Activated T-helper 1 cell treated with anti-CD3 and anti-CD28 coated beads, Interleukin-2, amount 50 U/mL, for 16 hours (primary cell): ENCODE data around the gene TRIM49C.
"Not testable (repeated sequence)": the region's sequence is repeated elsewhere in the genome, so short reads cannot be mapped to it uniquely, and the experiment has no call there.

Source experiments
- DNase-seq, 2 donors: peaks; one replicate each; pipeline ENCODE4 v3.0.0-alpha.2; 2020; ENCODE audit warnings: low read depth in 1 of 2, low spot score in 1 of 2

TRIM49C gene, protein sequence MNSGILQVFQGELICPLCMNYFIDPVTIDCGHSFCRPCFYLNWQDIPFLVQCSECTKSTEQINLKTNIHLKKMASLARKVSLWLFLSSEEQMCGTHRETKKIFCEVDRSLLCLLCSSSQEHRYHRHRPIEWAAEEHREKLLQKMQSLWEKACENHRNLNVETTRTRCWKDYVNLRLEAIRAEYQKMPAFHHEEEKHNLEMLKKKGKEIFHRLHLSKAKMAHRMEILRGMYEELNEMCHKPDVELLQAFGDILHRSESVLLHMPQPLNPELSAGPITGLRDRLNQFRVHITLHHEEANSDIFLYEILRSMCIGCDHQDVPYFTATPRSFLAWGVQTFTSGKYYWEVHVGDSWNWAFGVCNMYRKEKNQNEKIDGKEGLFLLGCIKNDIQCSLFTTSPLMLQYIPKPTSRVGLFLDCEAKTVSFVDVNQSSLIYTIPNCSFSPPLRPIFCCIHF

DNA sequence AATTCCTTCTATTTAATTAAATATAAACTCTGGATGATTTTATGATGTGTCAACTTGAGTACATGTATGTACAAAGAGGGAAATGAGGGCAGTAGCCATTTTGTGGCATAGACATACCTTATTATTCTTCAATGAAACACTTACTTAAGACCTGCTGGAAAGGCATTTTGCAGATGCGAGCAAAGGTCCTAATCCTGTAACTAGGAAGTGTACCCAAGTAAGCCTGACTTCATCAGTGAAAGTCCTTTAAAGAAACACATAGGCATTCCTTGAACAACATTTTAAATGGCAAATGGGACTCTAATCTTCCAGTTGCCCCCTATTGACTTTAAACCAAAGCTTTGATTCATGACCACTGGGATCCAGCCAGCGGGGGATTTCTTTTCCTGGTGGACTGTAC lies at the start of gene TRIM49C:
Gene TRIM49C (plus strand): TSS at position 301 of the 400 bp plus-strand sequence. CDS start 4,106 bp downstream, outside the sequence.
- not testable (repeated sequence) for DNase-seq

DNA sequence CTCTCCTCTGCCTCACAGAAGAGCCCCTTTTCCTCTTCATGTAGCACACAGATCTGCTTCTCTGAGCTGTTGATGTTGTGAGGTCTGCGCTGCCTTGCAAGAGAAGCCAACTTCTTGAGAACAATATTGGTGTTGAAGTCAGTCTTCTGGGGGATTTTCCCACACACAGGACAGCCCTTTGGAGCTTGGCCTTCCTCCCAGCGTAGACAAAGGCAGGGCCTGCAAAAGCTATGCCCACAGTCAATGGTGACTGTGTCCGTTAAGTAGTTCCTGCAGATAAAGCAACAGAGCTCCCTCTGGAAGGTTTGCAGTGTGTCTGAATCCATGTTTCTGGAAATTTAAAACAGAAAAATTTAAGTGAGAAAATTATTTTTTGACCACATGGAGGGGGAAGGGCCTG lies 6.7 kb upstream of the TRIM49C start:
- not testable (repeated sequence) for DNase-seq

DNA sequence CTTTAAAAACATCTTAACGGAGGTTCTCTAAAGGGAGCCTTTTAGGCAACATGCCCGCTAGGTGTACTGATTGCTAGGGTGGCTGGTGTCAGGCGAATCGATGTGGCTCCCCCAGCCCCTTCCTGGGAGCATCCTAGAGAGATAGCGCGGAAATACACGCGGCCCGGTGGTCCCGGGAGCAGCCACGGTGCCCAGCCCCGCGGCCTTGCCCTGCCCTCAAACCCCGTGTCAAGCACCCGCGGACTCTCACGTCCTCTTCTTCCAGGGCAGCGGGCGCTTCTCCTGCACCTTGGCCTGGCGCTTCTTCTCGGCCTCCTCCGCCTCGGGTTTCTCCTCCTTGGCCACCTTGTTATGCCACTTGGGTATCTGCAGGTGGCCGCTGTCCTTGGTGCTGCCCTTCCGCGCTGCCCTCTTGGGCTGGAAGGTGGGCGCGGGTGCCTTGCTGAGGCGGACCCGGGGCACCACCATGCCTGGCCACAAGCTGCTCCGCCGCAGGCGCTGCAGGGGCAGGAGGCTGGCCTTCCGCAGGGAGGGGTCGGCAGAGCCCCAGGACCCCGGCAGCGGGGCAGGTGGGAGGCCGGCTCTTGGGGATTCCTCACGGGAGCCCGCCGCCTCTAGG lies 20.8 kb downstream of the TRIM49C start:
- DNase-seq = not testable (repeated sequence)

DNA sequence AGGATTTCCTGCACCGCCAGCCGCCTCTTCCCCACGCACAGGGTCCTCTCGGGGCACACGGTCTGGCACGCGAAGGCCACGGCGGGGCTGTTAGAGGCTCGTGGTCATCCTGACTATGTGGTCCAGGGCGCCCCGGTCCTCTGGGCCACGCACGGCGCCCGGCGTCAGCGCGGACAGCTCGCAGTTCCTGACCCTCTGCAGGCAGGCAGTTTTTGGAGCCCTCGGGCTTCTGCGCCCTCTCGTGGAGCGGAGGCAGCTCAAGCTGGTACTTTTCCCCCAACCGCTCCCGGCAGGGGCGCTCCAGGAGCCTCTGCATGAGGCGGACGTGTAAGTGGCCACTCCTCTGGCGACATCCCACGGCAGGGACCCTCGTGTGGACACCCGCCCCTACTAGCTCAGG lies 21.4 kb downstream of the TRIM49C start:
- DNase-seq = not testable (repeated sequence)

DNA sequence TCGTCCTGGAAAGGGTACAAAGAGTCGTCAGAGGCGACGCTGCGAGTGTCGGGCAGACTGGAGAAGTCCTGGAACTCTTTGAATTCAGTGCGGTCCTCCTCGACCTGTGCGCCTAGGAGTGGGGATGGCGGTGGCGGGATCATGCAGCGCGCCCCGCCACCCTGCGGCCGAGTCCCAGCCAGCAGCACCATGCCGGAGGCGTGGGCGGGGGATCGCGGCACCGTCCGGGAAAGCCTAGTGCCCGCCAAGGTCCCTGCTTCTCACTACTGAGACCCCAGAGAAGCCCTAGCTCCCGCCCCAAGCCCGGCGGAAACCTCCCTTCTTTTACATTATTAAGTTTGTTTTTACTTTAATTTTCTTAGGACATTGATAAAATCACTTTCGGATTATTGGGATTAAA lies 22.6 kb downstream of the TRIM49C start:
- DNase-seq = not testable (repeated sequence)

DNA sequence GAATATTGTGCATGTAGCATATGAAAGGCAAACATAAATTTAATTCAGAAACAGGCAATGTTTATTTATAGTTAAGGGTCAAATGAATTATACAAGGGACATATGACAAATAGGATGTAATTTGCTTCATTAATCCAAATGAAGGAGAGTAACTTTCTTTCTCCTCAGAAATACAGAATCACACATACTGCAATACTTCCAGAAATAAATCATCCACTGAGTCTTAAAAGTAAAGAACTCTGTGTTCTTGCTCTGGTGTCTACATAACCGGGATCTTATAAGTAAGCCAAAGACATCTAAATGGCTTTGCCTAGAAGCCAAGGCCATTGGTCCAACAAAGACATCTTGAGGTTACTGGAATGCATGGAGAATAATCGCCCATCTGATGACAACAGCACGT lies 54.7 kb downstream of the TRIM49C start, which contains the start of gene UBTFL1:
Gene UBTFL1 (plus strand): TSS at position 301 of the 400 bp plus-strand sequence. CDS start 0 bp downstream, at position 301.
- not testable (repeated sequence) for DNase-seq

DNA sequence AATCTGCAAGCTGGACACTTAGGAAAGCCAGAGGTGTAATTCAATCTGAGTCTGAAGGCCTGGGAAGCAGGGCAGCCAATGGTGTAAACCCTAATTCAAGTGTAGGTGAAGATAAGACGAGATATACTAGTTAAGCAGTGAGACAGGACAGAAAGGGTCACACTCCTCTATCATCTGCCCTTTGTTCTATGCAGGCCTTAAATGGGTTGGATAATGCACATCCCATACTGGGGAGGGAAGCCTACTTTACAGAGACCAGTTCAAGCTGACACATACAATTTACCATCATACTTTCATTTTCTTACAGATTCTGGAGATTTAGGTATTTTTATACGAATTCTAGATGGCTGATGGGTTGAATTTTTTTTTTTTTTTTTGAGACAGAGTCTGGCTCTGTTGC lies 57.8 kb downstream of the TRIM49C start:
- not testable (repeated sequence) for DNase-seq
